Ishikawa (cell line): ENCODE results near the gene RELCH.

ENCODE experiments used
- CEBPB ChIP-seq: IDR thresholded peaks from 2 replicates; pipeline ENCODE4 v1.6.1; 2012
- CREB1 ChIP-seq: IDR thresholded peaks from 2 replicates; pipeline ENCODE4 v1.6.1; 2012; ENCODE audit warnings: low read depth
- EGR1 ChIP-seq: IDR thresholded peaks from 2 replicates; pipeline ENCODE4 v1.6.1; 2012
- EP300 ChIP-seq: IDR thresholded peaks from 2 replicates; pipeline ENCODE4 v1.6.1; 2012; ENCODE audit warnings: borderline replicate concordance
- FOXM1 ChIP-seq: IDR thresholded peaks from 2 replicates; pipeline ENCODE4 v1.6.1; 2012; ENCODE audit warnings: low read depth, borderline replicate concordance
- MAX ChIP-seq: IDR thresholded peaks from 2 replicates; pipeline ENCODE4 v1.6.1; 2012
- NFIC ChIP-seq: IDR thresholded peaks from 2 replicates; pipeline ENCODE4 v1.6.1; 2012
- RAD21 ChIP-seq: IDR thresholded peaks from 2 replicates; pipeline ENCODE4 v1.6.1; 2012; ENCODE audit warnings: low read depth
- TAF1 ChIP-seq: IDR thresholded peaks from 2 replicates; pipeline ENCODE4 v1.6.1; 2012; ENCODE audit warnings: low read depth, mild to moderate bottlenecking
- TCF12 ChIP-seq: IDR thresholded peaks from 2 replicates; pipeline ENCODE4 v1.6.1; 2012; ENCODE audit warnings: low read depth
- TEAD4 ChIP-seq: IDR thresholded peaks from 2 replicates; pipeline ENCODE4 v1.6.1; 2012
- YY1 ChIP-seq: IDR thresholded peaks from 2 replicates; pipeline ENCODE4 v1.6.1; 2012; ENCODE audit warnings: low read depth
- ZBTB7A ChIP-seq: IDR thresholded peaks from 2 replicates; pipeline ENCODE4 v1.6.1; 2012; ENCODE audit warnings: low read depth
- TF ChIP-seq, protein P1 (sequence below): IDR thresholded peaks from 2 replicates; pipeline ENCODE4 v1.6.1; 2012
- TF ChIP-seq, protein P2 (sequence below): IDR thresholded peaks from 2 replicates; pipeline ENCODE4 v1.6.1; 2012; ENCODE audit warnings: low read depth, mild to moderate bottlenecking

The RELCH gene

DNA sequence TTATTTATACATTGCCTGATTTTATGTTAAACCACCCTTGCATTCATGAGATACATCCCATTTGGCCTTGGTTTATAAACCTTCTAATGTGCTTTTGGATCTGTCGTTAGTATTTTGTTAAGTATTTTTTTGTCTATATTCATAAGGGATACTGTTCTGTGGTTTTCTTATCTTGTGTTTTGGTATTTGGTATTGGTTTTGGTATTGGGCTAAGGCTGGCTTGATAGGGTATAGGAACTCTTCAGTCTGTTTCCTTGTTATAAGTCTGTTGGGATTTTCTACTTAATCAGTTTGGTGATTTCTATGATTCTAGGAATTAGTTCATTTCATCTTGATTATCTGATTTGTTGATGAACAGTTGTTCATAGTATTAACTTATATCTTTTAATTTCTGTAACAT lies 49.2 kb downstream of the RELCH start:
- no peak for TF ChIP-seq NFIC
- TF ChIP-seq TEAD4 = no peak

GRCh38 chr18:62239475-62239874 lies 52.4 kb downstream of the RELCH start:
- TF ChIP-seq FOXM1 = no peak
- no peak for TF ChIP-seq RAD21
- TF ChIP-seq TEAD4 = no peak
- TF ChIP-seq NFIC = no peak
- TF ChIP-seq, protein P1, sequence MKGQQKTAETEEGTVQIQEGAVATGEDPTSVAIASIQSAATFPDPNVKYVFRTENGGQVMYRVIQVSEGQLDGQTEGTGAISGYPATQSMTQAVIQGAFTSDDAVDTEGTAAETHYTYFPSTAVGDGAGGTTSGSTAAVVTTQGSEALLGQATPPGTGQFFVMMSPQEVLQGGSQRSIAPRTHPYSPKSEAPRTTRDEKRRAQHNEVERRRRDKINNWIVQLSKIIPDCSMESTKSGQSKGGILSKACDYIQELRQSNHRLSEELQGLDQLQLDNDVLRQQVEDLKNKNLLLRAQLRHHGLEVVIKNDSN = no peak
- TF ChIP-seq TAF1 = no peak
- no peak for TF ChIP-seq ZBTB7A
- TF ChIP-seq CREB1 = no peak
- TF ChIP-seq MAX = no peak
- TF ChIP-seq YY1 = no peak
- no peak for TF ChIP-seq CEBPB
- TF ChIP-seq, protein P2, sequence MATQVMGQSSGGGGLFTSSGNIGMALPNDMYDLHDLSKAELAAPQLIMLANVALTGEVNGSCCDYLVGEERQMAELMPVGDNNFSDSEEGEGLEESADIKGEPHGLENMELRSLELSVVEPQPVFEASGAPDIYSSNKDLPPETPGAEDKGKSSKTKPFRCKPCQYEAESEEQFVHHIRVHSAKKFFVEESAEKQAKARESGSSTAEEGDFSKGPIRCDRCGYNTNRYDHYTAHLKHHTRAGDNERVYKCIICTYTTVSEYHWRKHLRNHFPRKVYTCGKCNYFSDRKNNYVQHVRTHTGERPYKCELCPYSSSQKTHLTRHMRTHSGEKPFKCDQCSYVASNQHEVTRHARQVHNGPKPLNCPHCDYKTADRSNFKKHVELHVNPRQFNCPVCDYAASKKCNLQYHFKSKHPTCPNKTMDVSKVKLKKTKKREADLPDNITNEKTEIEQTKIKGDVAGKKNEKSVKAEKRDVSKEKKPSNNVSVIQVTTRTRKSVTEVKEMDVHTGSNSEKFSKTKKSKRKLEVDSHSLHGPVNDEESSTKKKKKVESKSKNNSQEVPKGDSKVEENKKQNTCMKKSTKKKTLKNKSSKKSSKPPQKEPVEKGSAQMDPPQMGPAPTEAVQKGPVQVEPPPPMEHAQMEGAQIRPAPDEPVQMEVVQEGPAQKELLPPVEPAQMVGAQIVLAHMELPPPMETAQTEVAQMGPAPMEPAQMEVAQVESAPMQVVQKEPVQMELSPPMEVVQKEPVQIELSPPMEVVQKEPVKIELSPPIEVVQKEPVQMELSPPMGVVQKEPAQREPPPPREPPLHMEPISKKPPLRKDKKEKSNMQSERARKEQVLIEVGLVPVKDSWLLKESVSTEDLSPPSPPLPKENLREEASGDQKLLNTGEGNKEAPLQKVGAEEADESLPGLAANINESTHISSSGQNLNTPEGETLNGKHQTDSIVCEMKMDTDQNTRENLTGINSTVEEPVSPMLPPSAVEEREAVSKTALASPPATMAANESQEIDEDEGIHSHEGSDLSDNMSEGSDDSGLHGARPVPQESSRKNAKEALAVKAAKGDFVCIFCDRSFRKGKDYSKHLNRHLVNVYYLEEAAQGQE = no peak
- TF ChIP-seq TCF12 = no peak
- no peak for TF ChIP-seq EP300
- no peak for TF ChIP-seq EGR1

DNA sequence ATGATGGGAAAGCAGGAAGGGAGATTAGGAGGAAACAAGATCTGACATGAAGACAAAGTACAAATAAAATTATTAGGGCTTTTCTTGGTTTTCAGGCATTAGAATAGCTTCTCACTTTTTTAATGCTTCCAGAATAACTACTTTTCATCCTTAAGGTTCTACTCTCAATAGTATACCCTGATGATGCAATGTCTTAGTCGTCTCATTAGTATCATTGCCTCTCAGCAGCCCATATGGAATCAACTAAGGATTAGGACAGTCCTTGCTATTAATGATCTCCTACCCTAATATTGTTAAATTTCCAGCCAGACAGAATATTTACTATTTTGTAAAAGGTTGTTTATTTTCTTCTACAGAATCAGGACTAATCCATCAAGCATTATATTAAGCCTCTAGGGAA lies 55.9 kb downstream of the RELCH start:
- TF ChIP-seq CREB1 = no peak
- no peak for TF ChIP-seq RAD21
- TF ChIP-seq TEAD4 = no peak
- no peak for TF ChIP-seq YY1
- TF ChIP-seq EGR1 = no peak
- TF ChIP-seq ZBTB7A = no peak
- no peak for TF ChIP-seq TCF12
- TF ChIP-seq, protein P1 = no peak
- no peak for TF ChIP-seq TAF1
- no peak for TF ChIP-seq EP300

DNA sequence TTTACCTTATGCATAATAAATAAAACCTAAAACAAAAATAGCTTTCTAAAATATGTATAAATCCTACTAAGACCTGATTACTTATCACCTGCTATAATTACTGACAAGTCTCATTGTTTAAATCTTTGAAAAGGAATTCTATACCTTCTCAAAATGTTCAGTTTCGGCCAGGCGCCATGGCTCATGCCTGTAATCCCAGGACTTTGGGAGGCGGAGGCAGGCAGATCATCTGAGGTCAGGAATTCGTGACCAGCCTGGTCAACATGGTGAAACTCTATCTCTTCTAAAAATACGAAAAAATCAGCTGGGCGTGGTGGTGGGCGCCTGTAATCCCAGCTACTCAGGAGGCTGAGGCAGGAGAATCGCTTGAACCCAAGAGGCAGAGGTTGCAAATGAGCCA lies 58.1 kb downstream of the RELCH start:
- TF ChIP-seq EGR1 = no peak
- no peak for TF ChIP-seq CEBPB
- TF ChIP-seq YY1 = no peak
- no peak for TF ChIP-seq ZBTB7A
- TF ChIP-seq, protein P2 = no peak
- TF ChIP-seq TCF12 = no peak
- no peak for TF ChIP-seq EP300

DNA sequence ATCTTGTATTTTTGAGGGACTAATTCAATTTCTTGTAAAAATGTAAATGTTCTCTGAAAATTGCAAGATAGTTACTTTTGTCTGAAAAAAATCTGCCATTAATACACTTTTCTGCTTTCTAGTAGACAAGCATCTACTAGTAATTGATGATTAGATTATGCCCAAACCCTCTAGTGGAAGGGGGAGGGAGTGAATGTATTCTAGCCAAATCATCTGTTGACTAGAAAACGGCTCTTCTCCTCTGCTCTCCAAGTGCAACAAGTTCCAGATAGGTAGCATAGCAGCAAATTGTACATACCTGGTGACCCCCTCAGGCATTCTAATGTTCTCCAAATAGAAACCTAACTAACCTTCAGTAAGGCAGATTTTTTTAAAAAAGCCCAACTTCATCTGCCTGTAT lies 58.6 kb downstream of the RELCH start:
- no peak for TF ChIP-seq FOXM1
- TF ChIP-seq NFIC = no peak
- TF ChIP-seq RAD21 = no peak
- no peak for TF ChIP-seq ZBTB7A
- no peak for TF ChIP-seq CEBPB
- no peak for TF ChIP-seq TEAD4

- TF ChIP-seq CREB1 (no peak), YY1 (no peak), CEBPB (no peak), TCF12 (no peak), EP300 (no peak), TEAD4 (no peak), NFIC (no peak), ZBTB7A (no peak), EGR1 (no peak), MAX (no peak)
- TF ChIP-seq, protein P1 = no peak
- TF ChIP-seq, protein P2 = no peak
Observed at GRCh38 chr18:62248313-62248712, 61.3 kb downstream of the RELCH start.
